MCF 10A (cell line): ENCODE results near the gene PSMD2. TPM values are rescaled to one million over a fixed set of nuclear protein-coding genes. Genes with fewer than 3 reads are reported as not detected.
A peak's percentile ranks its signal among the peaks of the same experiment; 100 is the strongest.

Experiments used
- BruUV-seq: library from RNA; stranded (reverse); fragments of 400-500 nt; replicated peaks from 2 replicates; lab custom pipeline; 2021; lab: Mats Ljungman, UMichigan
- CTCF ChIA-PET: fragments of 300-600 bp; sonication (Branson Sonifier 250); formaldehyde crosslinking; extraction: SDS; loops from one replicate; lab custom pipeline; 2021; ENCODE audit warnings: antibody characterized with exemption, inconsistent platforms; lab: Yijun Ruan, JAX
- POLR2A ChIA-PET: fragments of 300-600, 350-650 bp; sonication (Branson Sonifier 250); formaldehyde crosslinking; extraction: SDS; loops from one replicate; lab custom pipeline; 2020; ENCODE audit warnings: antibody characterized with exemption, inconsistent platforms; lab: Yijun Ruan, JAX
- DNase-seq: peaks from one replicate; pipeline ENCODE4 v3.0.0-alpha.2; 2018; ENCODE audit not compliant: unreplicated experiment
- H3K27ac Mint-ChIP-seq: one replicate; pipeline ENCODE4 v1.8.0; 2022; ENCODE audit warnings: mild to moderate bottlenecking, low read depth, mixed read lengths; ENCODE audit not compliant: unreplicated experiment
- H3K27me3 Mint-ChIP-seq: one replicate; pipeline ENCODE4 v1.8.0; 2022; ENCODE audit warnings: mixed read lengths; ENCODE audit not compliant: insufficient read depth, unreplicated experiment
- H3K36me3 Mint-ChIP-seq: one replicate; pipeline ENCODE4 v1.8.0; 2022; ENCODE audit warnings: mild to moderate bottlenecking, moderate library complexity, mixed read lengths; ENCODE audit not compliant: insufficient read depth, unreplicated experiment
- H3K4me1 Mint-ChIP-seq: one replicate; pipeline ENCODE4 v1.8.0; 2022; ENCODE audit warnings: mixed read lengths; ENCODE audit not compliant: insufficient read depth, unreplicated experiment
- H3K4me3 Mint-ChIP-seq: one replicate; pipeline ENCODE4 v1.8.0; 2022; ENCODE audit warnings: mild to moderate bottlenecking, moderate library complexity, mixed read lengths; ENCODE audit not compliant: unreplicated experiment
- H3K9me3 Mint-ChIP-seq: one replicate; pipeline ENCODE4 v1.8.0; 2022; ENCODE audit warnings: mixed read lengths; ENCODE audit not compliant: unreplicated experiment
- intact Hi-C: fragments of 100-400 bp; cut with micrococcal nuclease; formaldehyde crosslinking; loops from 2 replicates; pipeline ENCODE4 v1.14.1; 2022
- total RNA-seq: library from RNA; stranded (reverse); gene quantifications from 2 replicates; pipeline ENCODE4 v1.2.3, GENCODE V29; 2022
- TF ChIP-seq, protein P1 (sequence below): fragments of 200-600 bp; IDR thresholded peaks from one replicate; pipeline ENCODE4 v1.8.0; 2022; ENCODE audit warnings: antibody characterized with exemption, mild to moderate bottlenecking; ENCODE audit not compliant: unreplicated experiment

The PSMD2 gene
- total RNA-seq, 1 experiment from 2014 or later = 284 TPM

DNA sequence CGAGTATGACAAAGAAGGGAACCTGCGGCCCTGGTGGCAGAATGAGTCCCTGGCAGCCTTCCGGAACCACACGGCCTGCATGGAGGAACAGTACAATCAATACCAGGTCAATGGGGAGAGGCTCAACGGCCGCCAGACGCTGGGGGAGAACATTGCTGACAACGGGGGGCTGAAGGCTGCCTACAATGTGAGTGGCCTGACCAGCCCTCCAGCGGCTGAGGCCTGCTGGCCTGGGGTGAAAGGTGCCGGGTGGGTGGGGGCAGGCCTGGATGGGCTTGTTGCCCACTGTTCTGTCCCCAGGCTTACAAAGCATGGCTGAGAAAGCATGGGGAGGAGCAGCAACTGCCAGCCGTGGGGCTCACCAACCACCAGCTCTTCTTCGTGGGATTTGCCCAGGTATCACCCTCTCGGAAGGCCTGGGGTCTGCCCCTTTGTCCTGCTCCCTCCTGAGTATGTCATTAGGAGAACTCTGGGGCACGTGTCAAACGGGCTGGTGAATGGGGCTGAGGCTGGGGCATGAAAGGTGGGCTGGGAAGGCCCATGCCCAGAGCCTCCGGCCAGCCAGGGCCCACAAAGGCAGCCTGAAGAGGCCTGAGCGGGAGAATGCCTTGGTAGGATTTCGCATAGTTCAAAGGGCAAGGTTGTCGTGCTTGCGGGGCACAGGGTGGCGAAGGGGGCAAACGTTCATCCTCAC, 7.8 kb upstream of the PSMD2 start:
- TF ChIP-seq, protein P1, sequence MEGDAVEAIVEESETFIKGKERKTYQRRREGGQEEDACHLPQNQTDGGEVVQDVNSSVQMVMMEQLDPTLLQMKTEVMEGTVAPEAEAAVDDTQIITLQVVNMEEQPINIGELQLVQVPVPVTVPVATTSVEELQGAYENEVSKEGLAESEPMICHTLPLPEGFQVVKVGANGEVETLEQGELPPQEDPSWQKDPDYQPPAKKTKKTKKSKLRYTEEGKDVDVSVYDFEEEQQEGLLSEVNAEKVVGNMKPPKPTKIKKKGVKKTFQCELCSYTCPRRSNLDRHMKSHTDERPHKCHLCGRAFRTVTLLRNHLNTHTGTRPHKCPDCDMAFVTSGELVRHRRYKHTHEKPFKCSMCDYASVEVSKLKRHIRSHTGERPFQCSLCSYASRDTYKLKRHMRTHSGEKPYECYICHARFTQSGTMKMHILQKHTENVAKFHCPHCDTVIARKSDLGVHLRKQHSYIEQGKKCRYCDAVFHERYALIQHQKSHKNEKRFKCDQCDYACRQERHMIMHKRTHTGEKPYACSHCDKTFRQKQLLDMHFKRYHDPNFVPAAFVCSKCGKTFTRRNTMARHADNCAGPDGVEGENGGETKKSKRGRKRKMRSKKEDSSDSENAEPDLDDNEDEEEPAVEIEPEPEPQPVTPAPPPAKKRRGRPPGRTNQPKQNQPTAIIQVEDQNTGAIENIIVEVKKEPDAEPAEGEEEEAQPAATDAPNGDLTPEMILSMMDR = no peak
- Mint-ChIP-seq H3K9me3 (no peaks in the 10 kb centered on the region), H3K27ac (peak overlapping the region; percentile 19), H3K4me1 (no peaks in the 10 kb centered on the region), H3K27me3 (peaks cover 6% of the 10 kb centered on the region), H3K36me3 (no peaks in the 10 kb centered on the region), H3K4me3 (no peak overlapping the region)
- ChIA-PET POLR2A (no interaction called here), CTCF (interaction anchor here (1.1 kb wide), 1 partner anchor 45 kb away, joined by 4 read pairs; no protein-coding TSS in a partner anchor)
- DNase-seq = no peak
- intact Hi-C loops = no loop called here
- no TSS peak for BruUV-seq

DNA sequence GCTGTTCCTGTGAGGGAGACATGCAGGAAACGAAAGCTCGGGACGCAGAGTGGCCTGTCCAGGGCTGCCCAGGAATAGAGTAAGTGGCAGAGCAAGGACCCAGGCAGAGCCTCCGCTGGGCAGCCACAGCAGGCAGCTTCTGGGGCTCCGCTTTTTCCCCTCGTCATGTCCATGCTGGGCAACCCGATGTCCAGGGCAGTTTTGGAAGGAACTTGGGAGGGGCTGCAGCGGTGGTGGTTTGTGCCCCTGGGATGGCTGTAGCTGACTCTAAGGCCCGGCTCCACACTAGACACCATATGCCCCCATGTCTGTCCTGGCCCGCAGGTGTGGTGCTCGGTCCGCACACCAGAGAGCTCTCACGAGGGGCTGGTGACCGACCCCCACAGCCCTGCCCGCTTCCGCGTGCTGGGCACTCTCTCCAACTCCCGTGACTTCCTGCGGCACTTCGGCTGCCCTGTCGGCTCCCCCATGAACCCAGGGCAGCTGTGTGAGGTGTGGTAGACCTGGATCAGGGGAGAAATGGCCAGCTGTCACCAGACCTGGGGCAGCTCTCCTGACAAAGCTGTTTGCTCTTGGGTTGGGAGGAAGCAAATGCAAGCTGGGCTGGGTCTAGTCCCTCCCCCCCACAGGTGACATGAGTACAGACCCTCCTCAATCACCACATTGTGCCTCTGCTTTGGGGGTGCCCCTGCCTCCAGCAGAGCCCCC, 7.1 kb upstream of the PSMD2 start:
- POLR2A ChIA-PET = no interaction called here
- Mint-ChIP-seq H3K4me3 (no peak overlapping the region), H3K27me3 (no peaks in the 10 kb centered on the region), H3K27ac (no peak overlapping the region), H3K36me3 (no peaks in the 10 kb centered on the region), H3K9me3 (no peaks in the 10 kb centered on the region), H3K4me1 (no peaks in the 10 kb centered on the region)
- no peak for DNase-seq
- TF ChIP-seq, protein P1 = no peak
- CTCF ChIA-PET = interaction anchor here (1.0 to 1.1 kb wide), 2 partner anchors 45 to 54 kb away, joined by 3 to 4 read pairs; no protein-coding TSS in a partner anchor
- intact Hi-C loops = no loop called here
- no TSS peak for BruUV-seq

DNA sequence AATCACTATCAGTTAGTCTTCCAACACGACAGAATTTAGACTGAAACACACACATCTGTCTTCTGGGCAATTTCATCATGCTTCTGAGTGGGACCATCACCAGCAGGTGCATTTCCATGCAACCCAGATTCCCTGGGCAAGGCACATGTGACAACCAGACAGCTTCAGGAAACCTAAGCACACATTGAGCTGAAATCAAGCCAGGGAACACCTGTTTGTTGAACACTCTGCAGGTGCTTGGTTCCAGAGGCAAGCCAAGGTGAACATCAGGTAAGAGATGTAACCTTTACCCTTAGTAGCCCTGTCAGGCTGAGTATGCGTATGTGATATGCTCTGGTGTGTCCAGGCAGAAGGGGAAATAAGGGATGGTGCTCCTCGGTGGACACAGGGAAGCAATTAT, 3.3 kb upstream of the PSMD2 start:
- H3K36me3 Mint-ChIP-seq = peaks cover 14% of the 10 kb centered on the region

DNA sequence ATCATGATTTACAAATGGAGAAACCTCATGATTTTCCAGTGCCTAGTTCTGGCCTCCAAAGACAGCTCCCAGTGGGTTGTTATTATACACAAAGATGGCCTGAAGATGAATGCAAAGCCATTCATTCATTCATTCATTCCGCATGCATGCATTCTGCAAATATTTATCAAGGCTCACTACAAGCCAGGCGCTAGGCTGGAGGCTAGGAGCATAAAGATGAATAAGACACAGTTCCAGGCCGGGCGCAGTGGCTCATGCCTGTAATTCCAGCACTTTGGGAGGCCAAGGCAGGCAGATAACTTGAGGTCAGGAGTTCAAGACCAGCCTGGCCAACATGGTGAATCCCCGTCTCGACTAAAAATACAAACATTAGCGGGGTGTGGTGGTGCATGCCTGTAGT, 2.4 kb upstream of the PSMD2 start:
- TF ChIP-seq, protein P1 = no peak
- Mint-ChIP-seq H3K4me1 (peaks cover 5% of the 10 kb centered on the region), H3K27me3 (no peaks in the 10 kb centered on the region), H3K4me3 (no peak overlapping the region), H3K9me3 (no peaks in the 10 kb centered on the region), H3K36me3 (peaks cover 23% of the 10 kb centered on the region), H3K27ac (no peak overlapping the region)
- intact Hi-C loops = no loop called here
- DNase-seq = no peak
- CTCF ChIA-PET = interaction anchor here (0.6 kb wide), 1 partner anchor 23 kb away, joined by 4 read pairs; no protein-coding TSS in a partner anchor
- POLR2A ChIA-PET = no interaction called here
- no TSS peak for BruUV-seq

More for the DNA sequence above, 3.3 kb upstream of the PSMD2 start:
- Mint-ChIP-seq H3K27ac (no peak overlapping the region), H3K4me1 (peaks cover 5% of the 10 kb centered on the region), H3K9me3 (no peaks in the 10 kb centered on the region), H3K27me3 (no peaks in the 10 kb centered on the region), H3K4me3 (no peak overlapping the region)
- DNase-seq = no peak
- ChIA-PET CTCF (interaction anchor here (0.7 to 2.3 kb wide), 3 partner anchors 69 to 278 kb away, joined by 4 to 6 read pairs (median 5); partner anchors contain the start of gene ABCC5), POLR2A (no interaction called here)
- intact Hi-C loops = no loop called here
- BruUV-seq = no TSS peak
- TF ChIP-seq, protein P1 = no peak
